ENCODE results near the gene MICAL3.
"Not testable (repeated sequence)": the region's sequence is repeated elsewhere in the genome, so short reads cannot be mapped to it uniquely, and the experiment has no call there.

Gene MICAL3

GRCh38 chr22:17994424-17995108 lies 29.8 kb downstream of the MICAL3 start:
- no peak for DNase-seq

- not testable (repeated sequence) for DNase-seq
These were observed 31.4 kb downstream of the MICAL3 start for GRCh38 chr22:17992976-17993375.

- not testable (repeated sequence) for DNase-seq
These were observed 32.4 kb downstream of the MICAL3 start for GRCh38 chr22:17991992-17992391.

- DNase-seq = no peak
These were observed 33.4 kb downstream of the MICAL3 start for GRCh38 chr22:17990942-17991341.

- no peak for DNase-seq
These were observed 34.2 kb downstream of the MICAL3 start for GRCh38 chr22:17990147-17990546.

GRCh38 chr22:17988800-17989513 lies 35.4 kb downstream of the MICAL3 start:
- DNase-seq = no peak

GRCh38 chr22:17985606-17986005 lies 38.8 kb downstream of the MICAL3 start:
- no peak for DNase-seq

GRCh38 chr22:17985071-17985470 lies 39.3 kb downstream of the MICAL3 start:
- DNase-seq = not testable (repeated sequence)

GRCh38 chr22:17984114-17984513 lies 40.2 kb downstream of the MICAL3 start:
- DNase-seq = no peak

GRCh38 chr22:17982572-17983141 lies 41.7 kb downstream of the MICAL3 start:
- DNase-seq = no peak

GRCh38 chr22:17981497-17981896 lies 42.9 kb downstream of the MICAL3 start:
- DNase-seq = no peak

- DNase-seq = peak; percentile 21
These were observed 43.7 kb downstream of the MICAL3 start for GRCh38 chr22:17980638-17981051.

- DNase-seq = no peak
These were observed 44.3 kb downstream of the MICAL3 start for GRCh38 chr22:17980015-17980590.

GRCh38 chr22:17978027-17978426 lies 46.3 kb downstream of the MICAL3 start:
- DNase-seq = no peak

- no peak for DNase-seq
These were observed 47.0 kb downstream of the MICAL3 start for GRCh38 chr22:17977371-17977770.

- no peak for DNase-seq
These were observed 48.2 kb downstream of the MICAL3 start for GRCh38 chr22:17976121-17976520.

- no peak for DNase-seq
These were observed 49.5 kb downstream of the MICAL3 start for GRCh38 chr22:17974703-17975372.

GRCh38 chr22:17974087-17974486 lies 50.3 kb downstream of the MICAL3 start:
- no peak for DNase-seq

GRCh38 chr22:17973217-17973616 lies 51.1 kb downstream of the MICAL3 start:
- DNase-seq = no peak

GRCh38 chr22:17972385-17973191 lies 51.8 kb downstream of the MICAL3 start:
- no peak for DNase-seq

GRCh38 chr22:17971711-17972110 lies 52.6 kb downstream of the MICAL3 start:
- no peak for DNase-seq

- DNase-seq = no peak
These were observed 54.1 kb downstream of the MICAL3 start for GRCh38 chr22:17970201-17970708.

All from effector CD4-positive, alpha-beta T cell (primary cell).